ENCODE results near the gene CSF2RB.

CSF2RB gene

DNA sequence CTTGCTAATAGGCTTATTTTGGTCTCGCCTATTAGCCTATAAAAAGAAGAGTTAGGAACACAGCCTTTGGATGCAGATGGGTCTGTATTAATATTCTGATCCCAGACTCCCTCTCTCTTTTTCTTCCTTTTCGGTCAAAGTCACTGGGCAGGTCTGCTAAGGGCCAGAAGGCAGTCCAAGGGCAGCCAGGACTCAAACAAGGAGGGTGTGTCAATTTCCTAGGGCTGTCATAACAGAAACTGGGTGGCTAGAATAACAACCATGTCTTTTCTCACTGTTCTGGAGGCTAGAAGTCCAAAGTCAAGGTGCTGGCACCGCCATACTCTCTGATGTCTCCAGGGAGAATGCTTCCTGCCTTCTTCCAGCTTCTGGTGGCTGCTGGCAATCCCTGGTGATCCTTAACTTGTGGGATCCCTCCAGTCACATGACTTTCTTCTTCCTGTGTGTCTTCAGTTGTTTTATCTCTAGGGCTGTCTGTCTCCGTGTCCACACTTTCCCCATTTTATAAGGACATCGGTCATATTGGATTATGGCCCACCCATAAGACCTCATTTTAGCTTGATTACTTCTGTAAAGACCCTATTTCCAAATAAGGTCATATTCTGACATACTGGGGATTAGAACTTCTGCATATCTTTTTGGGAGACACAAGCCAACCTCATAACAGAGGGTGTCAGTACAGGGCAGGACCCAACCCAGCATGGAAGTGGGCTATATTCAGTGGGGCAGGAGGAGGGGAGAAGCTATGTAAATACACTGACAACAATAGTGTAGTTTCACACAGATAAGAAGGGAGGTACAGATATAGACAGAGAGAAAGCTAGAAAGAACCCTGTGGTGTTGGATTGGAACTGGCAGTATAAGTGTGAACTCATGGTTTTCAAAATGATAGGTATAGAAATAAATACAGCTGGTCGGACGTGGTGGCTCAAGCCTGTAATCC, 5.9 kb upstream of the CSF2RB start:
- no peaks in the 10 kb centered on the region for H3K9me3 ChIP-seq (ENCODE audit: severe bottlenecking)
- ATAC-seq (ENCODE audit: low read depth) (no peak), DNase-seq (ENCODE audit: low spot score) (no peak)
- no peak overlapping the region for H3K27ac ChIP-seq (ENCODE audit: poor library complexity, severe bottlenecking)
- H3K36me3 ChIP-seq (ENCODE audit: low read depth) = no peaks in the 10 kb centered on the region
- H3K27me3 ChIP-seq (ENCODE audit: insufficient read depth, poor library complexity, severe bottlenecking) = no peaks in the 10 kb centered on the region
- TF ChIP-seq, protein P1, sequence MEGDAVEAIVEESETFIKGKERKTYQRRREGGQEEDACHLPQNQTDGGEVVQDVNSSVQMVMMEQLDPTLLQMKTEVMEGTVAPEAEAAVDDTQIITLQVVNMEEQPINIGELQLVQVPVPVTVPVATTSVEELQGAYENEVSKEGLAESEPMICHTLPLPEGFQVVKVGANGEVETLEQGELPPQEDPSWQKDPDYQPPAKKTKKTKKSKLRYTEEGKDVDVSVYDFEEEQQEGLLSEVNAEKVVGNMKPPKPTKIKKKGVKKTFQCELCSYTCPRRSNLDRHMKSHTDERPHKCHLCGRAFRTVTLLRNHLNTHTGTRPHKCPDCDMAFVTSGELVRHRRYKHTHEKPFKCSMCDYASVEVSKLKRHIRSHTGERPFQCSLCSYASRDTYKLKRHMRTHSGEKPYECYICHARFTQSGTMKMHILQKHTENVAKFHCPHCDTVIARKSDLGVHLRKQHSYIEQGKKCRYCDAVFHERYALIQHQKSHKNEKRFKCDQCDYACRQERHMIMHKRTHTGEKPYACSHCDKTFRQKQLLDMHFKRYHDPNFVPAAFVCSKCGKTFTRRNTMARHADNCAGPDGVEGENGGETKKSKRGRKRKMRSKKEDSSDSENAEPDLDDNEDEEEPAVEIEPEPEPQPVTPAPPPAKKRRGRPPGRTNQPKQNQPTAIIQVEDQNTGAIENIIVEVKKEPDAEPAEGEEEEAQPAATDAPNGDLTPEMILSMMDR (IDR thresholded peaks at IDR 0.05; ENCODE audit: poor library complexity, severe bottlenecking) = no peak
- no peak overlapping the region for H3K4me3 ChIP-seq (ENCODE audit: severe bottlenecking)
- H3K4me1 ChIP-seq (ENCODE audit: insufficient read depth, poor library complexity, severe bottlenecking) = no peaks in the 10 kb centered on the region

- Histone ChIP-seq H3K9me3 (ENCODE audit: severe bottlenecking) (no peaks in the 10 kb centered on the region), H3K4me3 (ENCODE audit: severe bottlenecking) (no peak overlapping the region), H3K4me1 (ENCODE audit: insufficient read depth, poor library complexity, severe bottlenecking) (no peaks in the 10 kb centered on the region), H3K36me3 (ENCODE audit: low read depth) (no peaks in the 10 kb centered on the region), H3K27me3 (ENCODE audit: insufficient read depth, poor library complexity, severe bottlenecking) (no peaks in the 10 kb centered on the region), H3K27ac (ENCODE audit: poor library complexity, severe bottlenecking) (no peak overlapping the region)
- DNase-seq (ENCODE audit: low spot score) (no peak), ATAC-seq (ENCODE audit: low read depth) (no peak)
- TF ChIP-seq, protein P1 (IDR thresholded peaks at IDR 0.05; ENCODE audit: poor library complexity, severe bottlenecking) = no peak
Measured at GRCh38 chr22:36910461-36910860, 3.0 kb upstream of the CSF2RB start.

DNA sequence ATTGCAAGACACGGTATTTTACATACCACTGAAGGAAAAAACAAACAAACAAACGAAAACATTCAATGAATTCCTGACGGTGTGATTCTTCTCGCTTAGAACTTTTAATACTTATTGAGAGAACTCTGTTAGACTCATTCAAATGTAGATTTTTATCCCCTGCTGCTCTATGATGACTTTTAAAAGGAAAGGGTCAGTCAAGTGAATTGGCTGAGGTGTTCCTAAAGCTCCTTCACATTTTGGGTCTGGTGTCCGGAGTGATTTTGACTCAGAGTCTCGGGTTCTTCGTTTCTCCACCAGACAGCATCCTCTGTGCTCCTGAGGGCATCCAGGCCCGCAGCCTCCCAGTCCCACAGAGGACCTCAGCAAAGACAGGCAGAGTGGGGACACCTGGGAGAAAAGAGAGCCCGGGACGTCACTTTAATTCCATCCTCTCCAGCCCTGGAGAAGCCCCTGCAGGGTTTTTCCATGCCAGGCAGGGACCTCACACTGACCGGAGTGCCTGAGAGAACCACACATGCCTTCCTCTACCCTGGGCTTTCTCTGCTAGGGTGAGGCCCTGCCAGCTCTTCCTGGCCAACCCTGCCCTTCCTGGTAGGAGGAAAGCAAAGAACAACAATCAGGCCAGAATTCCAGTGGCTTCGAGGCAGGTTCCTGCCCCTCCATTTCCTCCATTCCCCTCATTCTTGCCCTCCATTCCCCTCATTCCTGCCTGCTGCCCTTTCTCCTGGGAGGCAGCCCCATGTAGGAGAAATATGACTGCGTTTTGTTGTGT, 1.4 kb upstream of the CSF2RB start:
- TF ChIP-seq, protein P1 (IDR thresholded peaks at IDR 0.05; ENCODE audit: poor library complexity, severe bottlenecking) = no peak
- no peak for ATAC-seq (ENCODE audit: low read depth)
- Histone ChIP-seq H3K4me3 (ENCODE audit: severe bottlenecking) (no peak overlapping the region), H3K9me3 (ENCODE audit: severe bottlenecking) (no peaks in the 10 kb centered on the region), H3K4me1 (ENCODE audit: insufficient read depth, poor library complexity, severe bottlenecking) (no peaks in the 10 kb centered on the region), H3K27me3 (ENCODE audit: insufficient read depth, poor library complexity, severe bottlenecking) (no peaks in the 10 kb centered on the region), H3K36me3 (ENCODE audit: low read depth) (no peaks in the 10 kb centered on the region), H3K27ac (ENCODE audit: poor library complexity, severe bottlenecking) (no peak overlapping the region)
- no peak for DNase-seq (ENCODE audit: low spot score)

DNA sequence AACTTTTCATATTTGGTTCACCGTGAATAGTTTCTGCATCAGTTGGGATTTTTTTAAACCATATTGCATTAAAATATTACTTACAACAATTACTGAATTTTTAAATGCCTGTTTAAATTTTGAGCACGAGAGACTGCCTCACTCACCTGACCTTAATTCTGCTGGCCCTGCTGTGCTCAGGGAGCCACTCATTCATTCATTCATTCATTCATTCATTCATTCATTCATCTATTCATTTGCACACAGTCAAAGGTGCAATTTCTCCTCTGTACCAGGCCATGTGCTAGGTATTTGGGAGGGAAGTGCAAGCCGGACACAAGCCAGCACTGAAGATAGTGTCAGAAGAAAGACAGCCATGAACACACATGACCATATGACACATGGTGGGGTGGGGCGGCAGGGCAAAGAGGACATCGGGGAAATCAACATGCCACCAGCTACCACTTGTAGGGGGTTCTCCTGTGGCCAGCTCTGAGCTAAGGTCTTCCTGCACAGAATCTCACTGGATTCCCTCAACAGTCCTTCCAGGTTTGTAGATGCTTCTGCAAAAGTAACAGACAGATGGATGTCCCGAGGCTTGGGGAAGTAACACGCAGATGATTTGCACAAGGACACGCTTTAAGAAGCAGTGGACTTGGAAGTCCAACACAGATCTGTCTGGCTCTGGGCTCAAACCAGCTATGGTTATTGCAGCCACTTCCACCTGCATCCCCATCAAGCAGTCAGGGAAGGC, 568 bp upstream of the CSF2RB start:
- TF ChIP-seq, protein P1 (IDR thresholded peaks at IDR 0.05; ENCODE audit: poor library complexity, severe bottlenecking) = no peak
- Histone ChIP-seq H3K36me3 (ENCODE audit: low read depth) (no peaks in the 10 kb centered on the region), H3K27me3 (ENCODE audit: insufficient read depth, poor library complexity, severe bottlenecking) (no peaks in the 10 kb centered on the region), H3K4me1 (ENCODE audit: insufficient read depth, poor library complexity, severe bottlenecking) (no peaks in the 10 kb centered on the region), H3K27ac (ENCODE audit: poor library complexity, severe bottlenecking) (no peak overlapping the region), H3K4me3 (ENCODE audit: severe bottlenecking) (no peak overlapping the region), H3K9me3 (ENCODE audit: severe bottlenecking) (no peaks in the 10 kb centered on the region)
- DNase-seq (ENCODE audit: low spot score) = no peak
- no peak for ATAC-seq (ENCODE audit: low read depth)
